Activated T-cell treated with anti-CD3 and anti-CD28 coated beads, Interleukin-2, amount 50 U/mL, for 48 hours (primary cell): Measurements from ENCODE around the gene PRKAA1.

ENCODE experiments used
- DNase-seq, 2 experiments: peaks; one replicate each; pipeline ENCODE4 v3.0.0-alpha.2; 2020

The PRKAA1 gene

DNA sequence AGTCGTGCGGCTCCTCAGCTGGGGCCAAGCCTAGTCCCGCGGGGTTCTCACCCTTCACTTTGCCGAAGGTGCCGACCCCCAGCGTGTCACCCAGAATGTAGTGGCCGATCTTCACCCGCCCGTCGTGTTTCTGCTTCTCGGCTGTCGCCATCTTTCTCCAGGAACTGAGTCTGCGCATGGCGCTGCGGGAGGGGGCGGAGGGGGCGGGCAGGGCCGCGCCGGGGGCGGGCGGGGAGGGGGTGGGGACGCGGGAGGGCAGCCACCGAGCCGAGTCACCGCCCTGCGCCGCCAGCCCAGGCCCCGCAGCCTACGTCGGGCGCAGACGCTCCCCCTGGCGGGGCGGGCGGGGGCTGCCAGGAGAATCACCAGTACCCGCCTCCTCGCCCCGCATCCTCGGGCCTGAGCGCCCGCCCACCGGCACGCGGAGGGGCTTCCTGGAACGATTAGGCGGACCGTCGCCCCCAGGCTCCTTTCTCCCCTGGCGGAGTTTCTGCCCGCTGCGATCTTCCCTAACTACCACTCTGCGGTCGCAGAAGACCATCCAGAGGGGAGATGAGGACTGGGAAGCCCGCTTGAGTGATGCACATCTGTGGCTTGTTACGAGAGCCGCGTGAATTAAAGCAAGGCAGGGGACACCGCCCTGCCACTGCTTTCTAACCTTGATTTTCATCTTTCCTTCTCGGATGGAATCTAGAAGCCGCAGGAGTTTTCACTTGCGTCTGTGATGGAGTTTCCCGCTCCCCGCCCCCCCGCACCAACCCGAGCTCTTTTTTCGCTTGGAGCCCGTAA is at the start of gene PRKAA1:
Gene PRKAA1 (minus strand): TSS at position 363 of the 789 bp plus-strand sequence. CDS start 185 bp downstream, at position 178.
- peak; percentile 91 to 92 for DNase-seq

DNA sequence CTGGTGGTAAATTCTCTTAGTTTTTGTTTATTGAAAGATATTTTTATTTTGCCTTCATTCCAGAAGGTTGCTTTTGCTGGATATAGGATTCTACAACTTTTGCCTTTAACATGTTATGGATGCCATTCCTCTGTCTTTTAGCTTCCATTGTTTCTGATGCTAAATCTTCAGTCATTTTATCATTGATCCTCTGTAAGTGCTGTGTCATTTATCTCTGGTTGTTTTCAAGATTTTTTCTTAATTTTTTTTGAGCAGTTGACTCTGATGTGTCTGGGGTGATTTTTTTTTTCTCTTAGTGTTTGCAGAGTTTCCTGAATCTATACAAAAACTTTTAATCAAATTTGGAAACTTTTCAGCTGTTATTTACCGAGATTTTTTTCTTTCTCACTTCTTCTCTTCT is 49.4 kb upstream of the PRKAA1 start:
- no peak for DNase-seq

DNA sequence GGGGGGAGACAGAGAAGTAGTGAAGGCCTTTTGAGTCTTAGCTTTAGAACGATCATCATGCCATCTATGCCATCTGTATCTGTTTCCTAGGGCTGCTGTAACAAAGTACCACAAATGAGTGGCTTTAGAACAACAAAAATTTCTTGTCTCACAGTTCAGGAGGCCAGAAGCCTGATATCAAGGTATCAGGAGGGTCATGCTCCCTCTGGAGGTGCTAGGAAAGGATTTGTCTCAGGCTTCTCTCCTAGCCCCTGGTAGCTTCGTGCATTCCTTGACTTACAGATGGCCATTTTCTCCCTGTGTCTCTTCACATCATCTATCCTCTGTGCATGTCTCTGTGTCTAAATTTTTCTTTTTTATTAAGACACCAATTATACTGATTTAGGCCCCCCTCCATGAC is 48.2 kb upstream of the PRKAA1 start:
- DNase-seq = no peak

DNA sequence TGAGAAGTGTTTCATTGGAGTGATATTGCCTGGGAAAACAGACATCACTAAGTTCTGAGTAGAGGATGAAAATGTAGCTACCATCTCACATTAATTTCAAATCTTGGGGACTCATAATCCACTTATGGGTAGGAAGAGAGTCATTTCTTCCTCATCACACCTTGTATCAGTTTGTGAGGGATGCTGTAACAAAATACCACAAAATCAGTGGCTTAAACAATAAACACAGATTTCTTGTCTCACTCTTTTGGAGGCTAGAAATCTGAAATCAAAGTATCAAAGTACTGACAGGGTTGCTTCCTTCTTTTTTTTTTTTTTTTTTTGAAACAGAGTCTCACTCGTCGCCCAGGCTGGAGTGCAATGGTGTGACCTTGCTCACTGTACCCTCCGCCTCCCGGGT is 46.4 kb upstream of the PRKAA1 start:
- DNase-seq = no peak

DNA sequence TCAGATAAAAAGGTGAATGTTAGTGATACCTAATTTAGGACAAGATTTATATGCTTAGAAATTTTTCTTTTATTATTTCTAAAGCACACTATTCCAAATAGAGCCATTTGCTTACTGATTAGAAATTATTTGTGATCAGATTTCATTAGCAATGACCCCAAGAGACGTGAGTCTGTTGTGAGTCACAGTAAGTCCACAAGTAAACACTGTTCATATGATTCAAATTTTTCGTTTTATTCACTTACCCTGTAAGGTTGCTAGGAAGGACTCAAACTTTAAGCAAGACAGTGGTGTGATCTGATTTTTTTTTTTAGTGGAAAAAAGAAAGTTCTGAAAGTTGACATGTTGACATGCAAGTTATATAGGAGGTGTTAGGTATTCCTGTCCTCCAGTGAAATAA is 44.2 kb upstream of the PRKAA1 start:
- DNase-seq = no peak

DNA sequence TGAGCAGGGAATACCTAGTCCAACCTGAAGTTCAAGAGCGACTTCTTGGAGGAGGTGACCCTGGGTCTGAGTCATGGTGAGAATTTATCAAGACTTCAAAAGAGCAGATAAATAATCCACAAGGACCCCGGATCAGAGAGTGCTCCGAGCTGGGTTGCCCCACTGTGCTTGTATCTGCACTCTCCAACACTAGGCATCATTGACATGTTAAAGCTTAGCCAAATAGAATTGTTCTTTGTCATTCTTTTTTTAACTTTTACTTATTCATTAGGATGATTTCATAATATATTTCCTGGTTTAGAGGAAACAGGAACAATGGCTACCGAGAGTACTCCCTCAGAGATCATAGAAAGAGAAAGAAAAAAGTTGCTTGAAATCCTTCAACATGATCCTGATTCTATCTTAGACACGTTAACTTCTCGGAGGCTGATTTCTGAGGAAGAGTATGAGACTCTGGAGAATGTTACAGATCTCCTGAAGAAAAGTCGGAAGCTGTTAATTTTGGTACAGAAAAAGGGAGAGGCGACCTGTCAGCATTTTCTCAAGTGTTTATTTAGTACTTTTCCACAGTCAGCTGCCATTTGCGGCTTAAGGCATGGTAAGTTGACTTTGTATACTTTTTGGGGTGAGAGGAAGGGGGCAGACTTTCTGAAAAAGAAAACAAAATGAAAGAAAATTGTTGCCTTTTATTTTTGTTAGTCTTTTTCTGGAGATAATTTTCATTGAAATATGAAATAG is 43.1 kb upstream of the PRKAA1 start, which contains the start of gene CARD6:
Gene CARD6 (plus strand): TSS at position 300 of the 738 bp plus-strand sequence. CDS start 16 bp downstream, at position 316.
- peak in 1 of 2 experiments; percentile 29 for DNase-seq

DNA sequence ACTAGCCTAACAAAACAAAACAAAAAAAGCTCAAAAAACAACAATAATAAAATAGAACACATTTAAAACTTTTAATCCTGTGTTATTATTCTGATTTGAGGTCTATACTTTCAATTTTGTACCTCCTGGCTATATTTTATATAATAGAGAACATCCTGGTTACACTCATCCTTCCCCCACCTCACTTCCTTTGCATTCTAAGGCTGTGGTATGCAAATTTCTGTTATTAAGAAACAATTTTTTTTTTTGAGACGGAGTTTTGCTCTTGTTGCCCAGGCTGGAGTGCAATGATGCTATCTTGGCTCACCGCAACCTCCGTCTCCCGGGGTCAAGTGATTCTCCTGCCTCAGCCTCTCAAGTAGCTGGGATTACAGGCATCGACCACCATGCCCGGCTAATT is 39.9 kb upstream of the PRKAA1 start:
- no peak for DNase-seq

DNA sequence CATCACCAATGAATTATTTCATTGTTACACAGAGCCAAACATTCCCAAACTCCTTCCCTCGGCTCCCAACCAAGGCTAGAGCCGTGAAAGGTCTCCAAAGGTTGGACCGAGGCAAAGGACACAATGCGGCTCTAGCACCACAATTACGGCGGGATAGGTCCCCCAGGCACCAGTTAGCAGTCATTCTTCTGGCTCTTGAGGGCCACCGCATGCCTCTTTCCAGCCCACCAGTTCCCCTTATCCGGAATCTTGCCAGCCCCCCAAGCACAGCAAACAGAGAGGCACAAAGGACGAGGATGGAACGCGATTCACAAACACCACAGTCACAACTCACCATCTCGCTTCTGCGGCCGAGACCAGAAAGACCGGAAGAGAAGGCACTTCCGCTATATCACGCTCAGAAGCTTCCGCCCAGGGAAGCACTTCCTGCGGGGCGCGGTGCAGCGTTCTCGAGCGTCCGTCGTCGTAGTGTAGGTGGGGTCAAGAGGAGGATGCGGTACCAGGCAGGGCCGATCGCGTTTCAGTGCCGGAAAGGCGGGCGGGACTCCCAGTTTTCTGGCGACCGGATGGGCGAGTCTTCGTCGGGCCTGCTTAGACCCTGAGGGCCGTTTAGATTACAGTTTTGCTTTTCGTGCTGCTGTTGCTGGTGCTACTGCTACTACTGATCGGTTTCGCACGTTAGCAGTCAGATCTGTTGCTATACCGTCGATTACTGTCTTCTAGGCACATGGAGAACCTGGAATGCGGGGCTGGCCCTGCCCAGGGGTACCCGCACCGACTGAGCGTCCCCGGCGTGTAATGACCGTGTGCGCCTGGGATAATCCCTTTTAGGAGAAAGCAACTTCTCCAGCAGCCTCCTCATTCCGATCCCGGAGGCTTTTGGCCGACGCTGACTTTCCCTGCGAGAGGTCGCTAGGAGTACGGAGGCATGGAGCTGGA is 36.9 kb upstream of the PRKAA1 start, which contains the start of gene RPL37:
Gene RPL37 (minus strand): TSS at position 374 of the 939 bp plus-strand sequence. CDS start 37 bp downstream, at position 337.
- peak; percentile 92 to 93 for DNase-seq

DNA sequence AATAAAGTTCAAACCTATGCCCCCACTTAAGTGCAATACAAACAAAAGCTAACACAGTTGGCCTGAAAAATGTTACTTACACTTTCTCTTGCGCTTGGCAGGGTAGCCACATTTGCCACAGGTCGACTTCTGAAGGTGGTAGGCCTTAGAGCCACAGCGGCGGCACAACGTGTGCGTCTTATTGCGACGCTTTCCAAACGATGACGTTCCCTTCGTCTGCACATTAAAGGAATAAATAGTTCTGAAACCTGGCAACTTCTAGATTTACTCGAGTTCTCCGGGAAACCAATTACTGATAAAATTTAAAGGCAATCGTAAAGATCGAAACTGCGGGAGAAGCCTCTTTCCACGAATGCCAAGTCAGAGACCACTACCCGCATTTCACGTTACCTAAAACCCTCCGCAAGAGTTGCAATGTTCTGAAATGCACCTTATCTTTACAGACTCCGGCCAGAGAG is 36.2 kb upstream of the PRKAA1 start:
- DNase-seq = peak in 1 of 2 experiments; percentile 40

DNA sequence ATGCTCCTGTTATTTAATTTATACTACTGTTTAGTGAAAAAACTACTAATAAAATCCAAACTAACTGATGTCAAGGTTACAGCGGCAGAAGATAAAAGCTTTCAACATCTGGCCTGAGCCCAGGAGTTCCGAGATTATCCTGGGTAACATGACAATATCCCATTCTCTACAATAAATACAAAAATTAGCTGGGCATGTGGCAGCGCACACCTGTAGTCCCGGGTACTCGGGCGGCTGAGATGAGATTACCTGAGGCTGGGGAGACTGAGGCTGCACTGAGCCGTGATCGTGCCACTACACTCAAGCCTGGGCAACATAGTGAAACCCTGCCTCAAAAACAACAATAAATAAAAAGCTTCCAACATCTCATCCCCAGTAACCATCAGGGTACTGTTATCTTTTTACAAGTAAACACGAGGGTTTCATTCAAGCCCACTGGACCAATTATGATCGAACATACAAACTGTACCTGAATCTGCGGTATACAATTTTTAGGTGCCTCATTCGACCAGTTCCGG is 35.6 kb upstream of the PRKAA1 start:
- no peak for DNase-seq

DNA sequence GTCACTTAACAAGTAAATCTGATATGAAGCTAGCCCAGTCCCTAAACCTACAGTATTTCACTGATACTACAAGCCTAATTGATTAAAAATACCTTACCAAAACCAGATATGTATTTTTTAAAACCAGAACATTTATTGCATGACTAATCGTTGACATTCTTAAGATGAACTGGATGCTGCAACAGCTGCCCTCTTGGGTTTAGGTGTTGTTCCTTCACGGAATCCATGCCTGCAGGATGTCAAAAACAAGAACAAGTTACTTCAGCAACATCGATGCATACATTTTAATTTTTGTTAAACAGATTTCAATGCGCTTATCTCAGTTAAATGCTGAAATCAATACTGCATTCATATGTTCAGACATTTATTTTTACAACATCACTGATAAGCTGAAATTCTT is 34.2 kb upstream of the PRKAA1 start:
- DNase-seq = no peak

DNA sequence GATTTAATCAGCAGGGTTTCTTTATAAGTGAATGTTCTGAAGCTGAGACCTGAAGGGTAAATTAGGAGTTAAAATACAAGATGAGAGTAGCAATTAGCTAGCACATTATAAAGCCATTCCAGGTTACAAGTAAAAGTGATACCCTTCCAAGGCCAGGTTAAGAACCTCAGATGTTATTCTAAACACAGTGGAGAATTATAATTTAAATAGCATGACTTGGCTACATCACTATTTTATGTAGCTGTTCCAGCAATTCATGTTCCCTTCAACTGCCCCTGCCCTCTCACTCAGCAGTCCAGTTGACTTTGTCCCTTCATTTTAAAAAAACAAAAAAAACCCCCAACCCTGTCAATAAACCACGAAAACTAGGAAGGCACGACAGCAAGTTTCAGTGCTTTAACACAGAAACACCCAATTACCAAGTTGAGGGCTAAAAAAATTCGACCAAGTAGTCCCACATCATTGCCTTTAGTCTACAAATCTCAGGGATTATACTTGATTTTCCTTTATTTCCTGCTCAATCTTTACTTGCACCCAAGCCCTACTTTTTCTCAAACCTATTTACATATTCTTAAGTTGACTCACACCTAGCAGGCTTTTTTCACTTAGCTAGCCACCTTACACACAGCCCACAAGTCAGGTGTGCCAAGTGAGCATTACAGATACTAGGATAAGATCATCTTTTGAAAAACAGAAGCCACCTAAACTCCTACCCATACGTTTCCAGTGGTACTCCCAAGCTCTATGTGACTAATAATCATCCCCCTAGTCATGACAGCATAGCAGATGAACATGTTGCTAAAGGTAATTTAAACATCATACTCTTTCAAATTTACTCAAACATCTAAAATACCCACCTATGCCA is 33.4 kb upstream of the PRKAA1 start:
- no peak for DNase-seq

DNA sequence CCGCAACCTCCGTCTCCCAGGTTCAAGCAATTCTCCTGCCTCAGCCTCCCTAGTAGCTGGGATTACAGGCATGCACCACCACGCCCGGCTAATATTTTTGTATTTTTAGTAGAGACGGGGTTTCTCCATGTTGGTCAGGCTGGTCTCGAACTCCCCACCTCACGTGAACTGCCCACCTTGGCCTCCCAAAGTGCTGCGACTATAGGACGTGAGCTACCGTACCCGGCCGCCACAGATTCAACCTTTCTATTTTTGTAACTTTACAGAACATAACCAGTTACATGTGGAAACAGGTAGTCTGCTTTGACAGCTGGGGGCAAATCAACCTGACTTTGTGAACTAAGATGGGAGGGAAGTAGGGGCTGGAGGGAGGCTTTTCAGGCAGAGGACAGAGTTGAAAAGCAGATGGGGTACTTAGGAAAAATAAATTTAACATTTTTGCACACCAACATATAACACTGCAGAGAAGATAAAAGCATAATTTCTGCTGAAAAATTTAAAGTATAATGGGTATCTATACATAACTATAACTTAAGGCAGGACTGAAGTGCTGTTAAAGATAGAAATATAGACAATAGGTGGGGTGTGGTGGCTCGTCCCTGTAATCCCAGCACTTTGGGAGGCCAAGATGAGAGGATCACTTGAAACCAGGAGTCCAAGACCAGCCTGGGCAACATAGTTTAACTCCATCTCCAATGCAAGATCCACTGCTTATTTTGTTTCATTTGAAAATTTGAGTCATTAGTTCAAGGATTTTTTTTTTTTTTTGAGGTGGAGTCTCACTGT is 31.8 kb upstream of the PRKAA1 start:
- DNase-seq = no peak

DNA sequence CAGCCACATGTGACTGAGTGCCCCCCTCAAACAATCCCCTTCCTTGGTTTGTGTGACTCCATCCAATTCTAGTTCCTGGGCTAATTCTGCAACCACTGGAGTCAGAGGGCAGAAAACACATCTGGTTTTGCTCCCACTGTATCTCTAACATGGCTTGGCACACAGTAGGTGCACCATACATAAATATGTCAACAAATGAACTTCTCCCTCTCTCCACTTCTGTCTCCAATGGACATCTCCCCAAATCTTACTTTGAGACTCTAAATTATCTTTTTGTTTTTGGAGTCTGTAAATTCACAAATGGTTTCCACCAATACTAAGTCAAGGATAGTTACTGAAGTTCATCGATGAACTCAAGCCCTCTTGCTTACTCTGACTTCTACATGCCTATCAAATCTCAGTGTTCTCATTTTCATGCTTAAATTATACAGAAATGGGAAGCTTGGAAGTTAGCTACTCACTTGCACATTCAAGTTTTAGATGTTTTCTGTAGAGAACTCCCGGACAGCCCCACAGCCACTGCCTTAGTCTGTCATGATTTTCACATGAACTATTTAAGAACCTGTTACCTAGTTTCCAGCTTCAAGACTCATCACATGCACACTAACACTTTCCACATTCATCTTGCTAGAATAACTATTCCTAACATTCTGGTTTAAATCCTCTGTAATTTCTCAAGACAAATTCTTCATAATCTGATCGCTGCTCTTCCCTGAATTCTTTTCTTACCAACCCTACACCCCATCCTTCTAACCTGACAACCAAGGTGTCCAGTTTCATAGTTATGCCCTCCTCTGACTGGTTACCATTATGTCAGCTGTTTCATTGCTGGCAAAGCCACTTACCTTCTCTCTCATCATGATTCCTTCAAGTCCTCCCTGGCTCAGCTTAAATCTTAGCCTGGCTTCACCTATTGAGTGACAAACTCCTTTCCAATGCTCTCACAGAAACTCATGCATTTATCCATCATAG is 30.8 kb upstream of the PRKAA1 start:
- no peak for DNase-seq

DNA sequence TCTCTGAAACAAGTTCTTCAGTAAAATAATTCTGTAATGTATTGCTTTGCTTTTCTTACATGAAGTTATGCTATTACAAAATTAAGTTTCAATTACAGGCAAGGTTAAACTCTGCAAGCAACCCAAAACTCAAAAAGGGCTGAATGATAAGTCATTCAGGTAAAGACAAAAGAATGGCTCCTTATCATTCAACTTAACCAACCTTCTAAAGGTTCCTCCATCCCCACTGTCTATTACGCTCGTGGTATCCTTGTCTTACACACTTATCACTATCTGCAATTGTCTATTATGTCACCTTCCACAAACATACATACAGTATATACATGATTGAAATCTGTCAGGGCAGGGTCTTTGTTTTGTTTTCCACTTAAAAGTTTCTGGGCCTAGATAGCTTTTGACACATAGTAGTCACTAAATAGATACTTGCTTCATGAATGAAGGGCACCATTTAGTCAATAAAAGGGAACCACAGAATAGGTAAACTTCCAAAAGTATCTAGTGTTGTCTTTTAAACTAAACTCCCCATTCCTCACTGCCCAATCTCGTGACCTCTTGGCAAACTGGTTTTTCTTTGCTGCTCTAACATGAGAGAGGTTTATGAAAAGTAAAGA is 30.0 kb upstream of the PRKAA1 start:
- DNase-seq = no peak

DNA sequence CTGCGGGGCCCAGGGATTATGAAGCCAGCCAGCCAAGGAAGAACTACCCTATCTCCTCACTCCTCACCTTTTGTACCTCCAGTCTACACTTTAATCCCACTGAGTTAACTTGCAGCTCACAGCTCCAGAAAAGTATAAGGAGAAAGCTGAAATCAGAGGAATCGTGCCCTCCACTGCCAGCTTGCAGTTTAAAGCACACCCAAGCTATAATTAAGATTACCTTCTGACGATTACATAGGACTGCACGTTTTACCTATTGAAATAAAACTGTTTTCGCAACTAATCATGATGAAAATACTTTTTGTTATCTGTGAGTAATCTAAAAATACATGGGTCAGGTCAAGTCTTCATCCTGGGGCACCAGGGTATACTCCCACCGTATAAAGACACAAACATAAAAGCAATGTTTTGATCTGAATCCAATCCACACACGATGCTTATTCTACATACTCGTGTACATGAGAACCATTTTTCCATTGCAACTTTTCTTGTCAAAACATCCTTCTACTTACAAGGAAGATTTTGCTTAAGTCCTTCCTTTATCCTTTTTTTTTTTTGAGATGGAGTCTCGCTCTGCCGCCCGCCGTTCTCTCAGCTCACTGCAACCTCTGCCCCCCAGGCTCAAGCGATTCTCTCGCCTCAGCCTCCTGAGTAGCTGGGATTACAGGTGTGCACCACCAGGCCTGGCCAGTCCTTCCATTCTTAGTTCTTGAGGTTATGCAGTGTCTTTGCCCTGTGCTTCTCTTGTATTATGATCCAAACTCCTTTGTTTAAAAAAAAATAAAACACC is 29.2 kb upstream of the PRKAA1 start:
- DNase-seq = no peak

DNA sequence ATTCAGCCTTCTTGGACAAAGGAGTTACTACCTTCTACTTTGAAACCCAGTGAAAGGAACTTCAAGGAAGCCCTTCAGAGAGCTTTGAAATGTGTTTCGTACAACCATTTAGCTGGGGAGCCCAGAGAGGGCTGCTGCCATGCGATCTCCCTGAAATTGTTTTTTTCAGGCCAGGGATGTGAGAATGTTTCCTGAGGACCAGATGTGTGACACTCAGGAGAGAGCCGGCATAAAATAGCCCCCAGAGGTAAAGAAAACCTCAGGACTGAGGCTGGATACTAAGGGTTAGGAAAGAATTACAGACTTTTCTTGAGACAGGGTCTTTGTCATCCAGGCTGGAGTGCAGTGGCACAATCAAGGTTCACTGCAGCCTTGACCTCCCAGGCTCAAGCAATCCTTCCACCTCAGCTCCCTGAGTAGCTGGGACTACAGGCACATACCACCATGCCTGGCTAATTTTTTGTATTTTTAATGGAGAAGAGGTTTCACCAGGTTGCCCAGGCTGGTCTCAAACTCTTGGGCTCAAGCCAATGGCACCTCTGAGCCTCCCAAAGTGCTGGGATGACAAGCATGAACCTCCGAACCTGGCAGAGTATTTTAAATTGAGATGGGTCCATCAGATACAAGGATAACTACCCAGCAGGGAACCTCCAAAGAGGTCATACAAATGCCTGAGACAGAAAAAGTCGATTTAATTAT is 28.5 kb upstream of the PRKAA1 start:
- DNase-seq = no peak
